ENCODE results near the gene PRKAG1. TPM values are rescaled to one million over a fixed set of nuclear protein-coding genes. Genes with fewer than 3 reads are reported as not detected.

PRKAG1 gene

Small RNA genes within 50 kb of the gene (small RNA-seq; reads per million reads assigned to genes)
- not detected for gene RNU6-940P
